H1 (cell line): ENCODE measurements around the gene CCDC154. TPM values are rescaled to one million over a fixed set of nuclear protein-coding genes. Genes with fewer than 3 reads are reported as not detected.

Source experiments
- CHD7 ChIP-seq: fragments of 300-600 bp; sonication (generic); IDR thresholded peaks from 2 replicates; pipeline ENCODE4 v1.7.1; 2012; ENCODE audit warnings: low read length, moderate library complexity, mild to moderate bottlenecking, inconsistent platforms; ENCODE audit not compliant: insufficient replicate concordance
- polyA plus RNA-seq, 7 experiments: library from polyadenylated mRNA; depleted of rRNA in 3 of 7; stranded (reverse) in 5 of 7; unstranded in 2 of 7; fragments of >200 nt in 5 of 7; fragments of 200-250 nt in 2 of 7; gene quantifications; 1 replicate in 5 of 7; 2 replicates in 1 of 7; 4 replicates in 1 of 7; pipeline versions ENCODE4 v1.2.1 to v1.2.3, GENCODE V29; 2011 to 2013; ENCODE audit warnings: missing spikeins in 2 of 7, mixed read lengths in 2 of 7
- total RNA-seq: library from RNA; stranded (reverse); fragmentation: NEBNext Ultra II Directional; extraction: Animal tissue kit (Norgen Biotek cat#: 25700); gene quantifications from 2 replicates; pipeline ENCODE4 v1.2.1, GENCODE V29; 2021

The CCDC154 gene
- total and polyA plus RNA-seq, 2 of the 8 experiments (the other 6 are each of a cell fraction or from before 2014, with no cell fraction given): 0.15 to 0.88 TPM

DNA sequence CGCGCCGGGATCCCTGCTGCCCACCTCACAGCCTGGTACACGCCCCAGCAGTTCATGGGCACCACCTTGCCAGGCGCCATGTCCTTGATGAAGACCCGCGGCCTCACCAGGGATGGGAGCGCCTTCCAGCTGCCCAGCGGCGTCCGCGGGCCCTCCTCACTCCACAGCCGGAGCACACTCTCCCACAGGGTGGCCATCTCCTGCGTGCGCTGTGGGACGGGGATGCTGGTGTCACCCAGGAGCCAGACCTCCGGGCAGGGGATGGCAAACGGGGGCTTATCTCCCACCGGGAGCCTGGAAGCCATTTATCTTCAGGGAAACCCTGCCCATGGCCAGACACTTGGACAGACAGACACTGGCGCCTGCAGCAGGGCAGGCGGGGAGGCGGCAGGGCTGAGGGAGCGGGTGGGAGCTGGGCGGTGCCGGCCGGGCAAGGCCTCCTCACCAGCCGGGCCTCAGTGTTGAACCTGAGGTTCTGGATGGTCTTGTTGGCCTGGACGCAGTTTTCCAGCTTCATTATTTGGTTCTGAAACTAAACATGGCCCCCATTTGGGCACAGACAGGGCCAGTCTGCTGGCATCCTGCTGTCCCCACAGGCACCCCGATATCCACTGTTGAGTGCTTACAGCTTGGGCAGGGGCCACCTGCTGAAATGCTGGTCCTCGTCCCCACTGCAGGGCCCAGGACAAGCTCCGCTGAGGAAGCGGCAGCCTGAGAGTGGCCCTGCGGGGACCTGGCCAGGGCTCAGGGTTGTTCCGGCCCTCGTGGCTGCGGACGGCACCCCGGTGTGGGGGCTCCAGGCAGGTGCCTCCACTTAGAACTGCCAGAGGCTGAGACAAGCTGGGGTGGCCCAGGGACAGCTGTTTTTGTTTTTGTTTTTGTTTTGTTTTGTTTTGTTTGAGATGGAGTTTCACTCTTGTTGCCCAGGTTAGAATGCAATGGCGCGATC, 9.4 kb downstream of the CCDC154 start (continued):
- no peak for TF ChIP-seq CHD7
